Dendritic cell treated with granulocyte-macrophage colony-stimulating factor and Interleukin-4, amounts not matched to agents 40 ng/mL and 50 ng/mL, for 4 days (primary cell): ENCODE measurements around the gene PHACTR1.

Experiments
- H3K27ac Mint-ChIP-seq: one replicate; pipeline ENCODE4 v1.8.0; 2022; ENCODE audit warnings: mild to moderate bottlenecking, mixed read lengths
- H3K27me3 Mint-ChIP-seq: one replicate; pipeline ENCODE4 v1.8.0; 2022; ENCODE audit warnings: mild to moderate bottlenecking, mixed read lengths
- H3K36me3 Mint-ChIP-seq: one replicate; pipeline ENCODE4 v1.8.0; 2022; ENCODE audit warnings: low read depth, mixed read lengths
- H3K4me1 Mint-ChIP-seq: one replicate; pipeline ENCODE4 v1.8.0; 2022; ENCODE audit warnings: low read depth, mixed read lengths
- H3K4me3 Mint-ChIP-seq: one replicate; pipeline ENCODE4 v1.8.0; 2022; ENCODE audit warnings: mild to moderate bottlenecking, moderate library complexity, mixed read lengths
- H3K9me3 Mint-ChIP-seq: one replicate; pipeline ENCODE4 v1.8.0; 2022; ENCODE audit warnings: mixed read lengths
- intact Hi-C: fragments of 100-400 bp; cut with micrococcal nuclease; formaldehyde crosslinking; loops from one replicate; pipeline ENCODE4 v1.15.0; 2022

Gene PHACTR1

GRCh38 chr6:12866422-12867029 is 150.0 kb downstream of the PHACTR1 start:
- Mint-ChIP-seq H3K4me1 (no peaks in the 10 kb centered on the region), H3K9me3 (no peaks in the 10 kb centered on the region), H3K36me3 (no peaks in the 10 kb centered on the region), H3K4me3 (no peak overlapping the region), H3K27ac (no peak overlapping the region), H3K27me3 (peaks cover 2% of the 10 kb centered on the region)
- intact Hi-C loops, result no loop called here

DNA sequence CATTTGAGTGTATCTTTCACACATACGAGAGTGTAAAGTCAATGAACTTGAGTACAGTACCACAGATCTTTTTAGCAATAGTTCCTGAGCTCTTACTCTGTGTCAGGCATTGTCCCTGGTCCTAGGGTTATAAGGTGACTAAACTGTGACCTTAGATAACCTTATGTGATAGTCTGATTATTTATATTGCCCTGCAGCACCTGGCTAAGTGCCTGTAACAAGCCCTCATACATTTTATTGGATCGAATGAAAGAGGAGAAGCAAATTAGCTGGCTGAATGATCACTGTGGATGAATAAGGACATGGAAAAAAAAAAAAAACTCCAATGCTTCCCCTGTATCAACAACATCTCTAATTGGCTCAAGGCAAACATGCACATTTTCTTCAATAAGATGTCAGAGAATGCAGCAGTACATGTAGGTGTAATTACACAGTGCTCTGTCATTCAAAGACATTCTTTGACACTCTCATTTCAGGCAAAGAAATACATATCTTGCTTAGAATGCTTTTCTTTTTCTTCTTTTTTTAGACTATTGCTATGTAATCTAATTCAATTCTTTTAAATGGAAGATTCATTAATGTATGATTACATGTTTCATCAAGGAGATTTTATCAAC is 153.4 kb downstream of the PHACTR1 start:
- Mint-ChIP-seq H3K9me3 (no peaks in the 10 kb centered on the region), H3K27ac (no peak overlapping the region), H3K4me1 (no peaks in the 10 kb centered on the region), H3K27me3 (peaks cover 6% of the 10 kb centered on the region), H3K4me3 (no peak overlapping the region), H3K36me3 (no peaks in the 10 kb centered on the region)
- intact Hi-C loops, result no loop called here

GRCh38 chr6:12873691-12874090 is 157.1 kb downstream of the PHACTR1 start:
- H3K4me3 Mint-ChIP-seq, result no peak overlapping the region
- intact Hi-C loops, result no loop called here
- peaks cover 6% of the 10 kb centered on the region for H3K27me3 Mint-ChIP-seq
- no peaks in the 10 kb centered on the region for H3K36me3 Mint-ChIP-seq
- H3K27ac Mint-ChIP-seq, result no peak overlapping the region
- H3K4me1 Mint-ChIP-seq, result no peaks in the 10 kb centered on the region
- H3K9me3 Mint-ChIP-seq, result no peaks in the 10 kb centered on the region

GRCh38 chr6:12875051-12875450 is 158.5 kb downstream of the PHACTR1 start:
- peaks cover 6% of the 10 kb centered on the region for H3K27me3 Mint-ChIP-seq
- no peaks in the 10 kb centered on the region for H3K36me3 Mint-ChIP-seq
- no peaks in the 10 kb centered on the region for H3K4me1 Mint-ChIP-seq
- H3K27ac Mint-ChIP-seq, result no peak overlapping the region
- H3K4me3 Mint-ChIP-seq, result no peak overlapping the region
- H3K9me3 Mint-ChIP-seq, result no peaks in the 10 kb centered on the region
- intact Hi-C loops, result no loop called here

DNA sequence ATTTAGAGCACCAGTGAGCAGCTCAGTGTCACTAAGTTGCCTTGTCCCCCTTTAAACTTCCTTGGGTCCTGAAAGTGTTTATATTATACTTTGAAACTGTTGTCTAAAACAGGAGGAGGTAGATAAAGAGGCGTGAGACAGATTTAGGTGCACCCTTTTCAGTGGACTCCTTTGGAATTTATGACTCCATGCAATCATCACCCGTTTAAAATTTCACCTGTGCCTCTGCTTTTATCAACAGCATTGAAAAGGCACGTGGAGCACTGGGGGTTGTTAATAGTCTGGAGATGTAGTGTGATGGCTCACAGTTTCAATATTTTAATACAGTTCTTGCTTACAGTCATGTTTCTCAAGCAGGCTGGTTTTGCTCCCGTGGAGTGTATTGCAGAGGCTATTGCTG is 162.2 kb downstream of the PHACTR1 start:
- Mint-ChIP-seq H3K9me3 (no peaks in the 10 kb centered on the region), H3K27me3 (peaks cover 3% of the 10 kb centered on the region), H3K4me3 (no peak overlapping the region), H3K4me1 (no peaks in the 10 kb centered on the region), H3K36me3 (no peaks in the 10 kb centered on the region), H3K27ac (no peak overlapping the region)
- intact Hi-C loops, result no loop called here

- Mint-ChIP-seq H3K27ac (no peak overlapping the region), H3K4me3 (no peak overlapping the region), H3K9me3 (no peaks in the 10 kb centered on the region), H3K36me3 (no peaks in the 10 kb centered on the region), H3K4me1 (no peaks in the 10 kb centered on the region), H3K27me3 (peaks cover 8% of the 10 kb centered on the region)
- intact Hi-C loops, result no loop called here
These were observed 166.3 kb downstream of the PHACTR1 start for GRCh38 chr6:12882761-12883290.

DNA sequence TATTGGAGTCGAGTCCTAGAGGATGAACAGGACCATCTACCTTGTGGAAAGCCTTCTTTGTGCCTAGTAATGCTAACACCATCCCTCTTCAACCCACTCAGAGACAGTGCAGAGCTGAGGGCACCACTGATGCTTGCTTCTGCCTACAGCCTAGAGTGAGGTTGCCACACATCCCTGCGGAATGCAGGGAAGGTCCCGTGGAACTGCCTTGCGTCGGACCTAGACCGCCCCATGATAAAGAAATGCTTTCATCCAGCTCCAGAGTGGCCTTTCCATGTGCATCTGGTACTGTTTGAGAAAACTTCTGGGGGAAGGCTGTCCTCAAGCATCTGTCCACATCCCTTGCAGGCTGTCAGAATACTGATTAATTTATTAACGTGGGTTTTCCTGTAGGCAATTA is 168.4 kb downstream of the PHACTR1 start:
- Mint-ChIP-seq H3K4me3 (no peak overlapping the region), H3K36me3 (no peaks in the 10 kb centered on the region), H3K27me3 (peaks cover 8% of the 10 kb centered on the region), H3K27ac (no peak overlapping the region), H3K4me1 (no peaks in the 10 kb centered on the region), H3K9me3 (peaks cover under 1% of the 10 kb centered on the region)
- intact Hi-C loops, result no loop called here

DNA sequence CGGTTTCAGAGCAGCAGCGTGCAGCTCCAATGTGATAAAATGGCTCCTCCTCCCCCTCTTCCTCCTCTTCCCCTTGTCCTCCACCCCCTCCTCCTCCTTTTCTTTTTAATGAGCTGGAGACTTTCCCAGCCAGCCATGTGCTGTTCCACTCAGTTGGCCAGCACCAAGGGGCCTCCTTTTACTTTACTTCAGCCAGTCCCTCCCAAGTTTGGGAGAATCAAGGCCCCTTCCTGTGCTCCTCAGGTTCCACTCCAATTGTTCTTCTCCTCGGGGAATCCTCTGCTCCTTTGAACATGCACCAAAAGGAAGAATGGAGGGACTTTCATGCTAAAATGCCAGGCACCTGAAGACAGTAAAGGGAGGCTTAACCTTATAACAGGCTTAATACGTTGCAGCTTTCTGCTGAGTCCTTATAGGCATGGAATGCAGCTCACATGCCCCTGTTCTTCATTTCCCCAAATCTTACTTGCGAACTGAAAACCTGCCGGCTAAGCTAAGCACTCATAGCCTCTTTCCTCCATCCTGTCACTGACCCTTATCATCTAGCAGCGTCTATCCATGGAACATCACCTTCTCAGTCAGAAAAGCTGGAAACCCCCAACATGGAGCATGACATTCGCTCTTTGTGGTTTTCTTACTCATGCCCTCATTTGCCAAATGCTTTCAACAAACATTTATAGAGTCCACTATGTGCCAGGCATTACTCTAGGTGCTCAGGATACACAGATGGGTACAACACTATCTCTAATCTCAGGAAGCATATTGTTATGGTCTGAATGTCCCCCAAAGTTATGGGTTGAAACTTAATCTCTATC is 170.6 kb downstream of the PHACTR1 start:
- H3K4me1 Mint-ChIP-seq, result no peaks in the 10 kb centered on the region
- H3K36me3 Mint-ChIP-seq, result no peaks in the 10 kb centered on the region
- H3K4me3 Mint-ChIP-seq, result no peak overlapping the region
- H3K27me3 Mint-ChIP-seq, result peaks cover 8% of the 10 kb centered on the region
- peaks cover 17% of the 10 kb centered on the region for H3K9me3 Mint-ChIP-seq
- H3K27ac Mint-ChIP-seq, result no peak overlapping the region
- intact Hi-C loops, result no loop called here

DNA sequence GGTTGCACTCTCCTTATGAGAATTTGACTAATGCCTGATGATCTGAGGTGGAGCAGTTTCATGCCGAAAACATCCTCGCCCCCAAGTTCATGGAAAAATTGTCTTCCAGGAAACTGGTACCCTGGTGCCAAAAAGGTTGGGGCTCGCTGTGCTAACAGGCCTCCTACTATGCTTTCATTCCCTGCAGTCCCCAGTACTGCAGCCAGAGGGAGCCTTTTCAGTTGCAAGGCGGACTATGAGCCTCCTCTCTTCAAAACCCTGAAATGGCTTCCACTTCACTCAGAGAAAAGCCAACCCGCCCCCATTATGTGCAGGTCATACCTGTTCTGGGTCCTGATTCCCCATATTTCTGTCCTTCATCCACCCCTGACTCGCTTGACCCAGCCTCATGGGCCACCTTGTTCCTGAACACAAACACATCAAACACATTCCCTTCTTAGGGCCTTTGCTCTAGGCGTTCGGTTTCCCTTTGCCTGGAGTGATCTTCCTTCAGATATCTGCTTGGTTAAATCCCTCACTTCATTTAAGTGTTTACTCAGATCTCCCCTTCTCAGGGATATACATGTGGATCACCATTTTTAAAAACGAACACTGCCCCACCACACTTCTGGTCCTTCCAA is 173.7 kb downstream of the PHACTR1 start:
- peaks cover 17% of the 10 kb centered on the region for H3K9me3 Mint-ChIP-seq
- no peaks in the 10 kb centered on the region for H3K4me1 Mint-ChIP-seq
- H3K4me3 Mint-ChIP-seq, result no peak overlapping the region
- H3K36me3 Mint-ChIP-seq, result no peaks in the 10 kb centered on the region
- no peak overlapping the region for H3K27ac Mint-ChIP-seq
- intact Hi-C loops, result loop anchor here (5.0 to 10.0 kb wide), 2 partner anchors 1235 to 1303 kb away; no protein-coding TSS in a partner anchor
- H3K27me3 Mint-ChIP-seq, result peaks cover 8% of the 10 kb centered on the region

GRCh38 chr6:12891595-12891994 is 175.0 kb downstream of the PHACTR1 start:
- no peak overlapping the region for H3K27ac Mint-ChIP-seq
- H3K4me1 Mint-ChIP-seq, result no peaks in the 10 kb centered on the region
- no peaks in the 10 kb centered on the region for H3K36me3 Mint-ChIP-seq
- peaks cover 8% of the 10 kb centered on the region for H3K27me3 Mint-ChIP-seq
- peaks cover 17% of the 10 kb centered on the region for H3K9me3 Mint-ChIP-seq
- intact Hi-C loops, result loop anchor here (5.0 to 10.0 kb wide), 2 partner anchors 1237 to 1304 kb away; no protein-coding TSS in a partner anchor
- H3K4me3 Mint-ChIP-seq, result no peak overlapping the region

DNA sequence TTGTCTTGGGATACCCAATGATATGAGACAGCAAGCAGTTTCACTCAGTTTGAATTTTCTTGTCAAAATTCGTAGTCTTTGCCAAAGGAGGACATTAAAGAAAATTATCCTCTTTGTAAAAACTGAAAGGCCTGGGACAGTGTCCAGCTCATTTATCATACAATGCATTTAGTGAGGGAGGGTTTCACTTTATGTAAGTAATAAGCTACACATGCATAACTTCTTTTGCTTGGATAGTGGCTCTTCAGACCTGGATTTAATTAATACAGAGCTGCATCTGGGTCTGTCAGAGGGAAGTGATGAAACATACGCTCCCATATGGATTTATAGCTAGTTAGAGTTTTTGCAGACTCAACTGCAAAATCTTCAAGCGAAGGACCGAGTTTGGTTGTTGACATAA is 175.6 kb downstream of the PHACTR1 start:
- peaks cover 1% of the 10 kb centered on the region for H3K4me1 Mint-ChIP-seq
- H3K27ac Mint-ChIP-seq, result no peak overlapping the region
- no peak overlapping the region for H3K4me3 Mint-ChIP-seq
- H3K36me3 Mint-ChIP-seq, result no peaks in the 10 kb centered on the region
- peaks cover 4% of the 10 kb centered on the region for H3K27me3 Mint-ChIP-seq
- peaks cover 17% of the 10 kb centered on the region for H3K9me3 Mint-ChIP-seq
- intact Hi-C loops, result loop anchor here (5.0 to 10.0 kb wide), 2 partner anchors 1237 to 1305 kb away; no protein-coding TSS in a partner anchor

DNA sequence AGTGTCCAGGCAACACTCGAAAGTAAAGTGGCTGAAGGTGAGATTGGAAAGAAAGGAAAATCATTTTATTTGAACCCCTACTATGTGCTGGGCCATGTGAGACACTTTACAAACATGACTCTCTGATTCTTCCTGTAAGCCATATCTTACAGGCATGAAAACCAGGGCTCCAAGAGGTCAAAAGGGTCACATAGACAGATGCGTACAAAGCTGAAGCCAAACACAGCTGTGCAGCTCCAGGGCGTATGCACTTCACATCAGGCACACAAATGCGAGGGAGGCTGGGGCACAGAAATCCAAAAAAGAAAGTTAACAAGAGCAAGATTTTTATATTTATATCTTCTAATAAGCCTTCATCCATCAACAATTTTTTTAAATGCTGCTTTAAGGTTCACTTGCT is 176.5 kb downstream of the PHACTR1 start:
- H3K27me3 Mint-ChIP-seq, result peaks cover 2% of the 10 kb centered on the region
- peaks cover 17% of the 10 kb centered on the region for H3K9me3 Mint-ChIP-seq
- H3K27ac Mint-ChIP-seq, result no peak overlapping the region
- peaks cover 5% of the 10 kb centered on the region for H3K4me1 Mint-ChIP-seq
- no peak overlapping the region for H3K4me3 Mint-ChIP-seq
- H3K36me3 Mint-ChIP-seq, result no peaks in the 10 kb centered on the region
- intact Hi-C loops, result loop anchor here (1.0 to 10.0 kb wide), 3 partner anchors 255 to 1306 kb away; no protein-coding TSS in a partner anchor

DNA sequence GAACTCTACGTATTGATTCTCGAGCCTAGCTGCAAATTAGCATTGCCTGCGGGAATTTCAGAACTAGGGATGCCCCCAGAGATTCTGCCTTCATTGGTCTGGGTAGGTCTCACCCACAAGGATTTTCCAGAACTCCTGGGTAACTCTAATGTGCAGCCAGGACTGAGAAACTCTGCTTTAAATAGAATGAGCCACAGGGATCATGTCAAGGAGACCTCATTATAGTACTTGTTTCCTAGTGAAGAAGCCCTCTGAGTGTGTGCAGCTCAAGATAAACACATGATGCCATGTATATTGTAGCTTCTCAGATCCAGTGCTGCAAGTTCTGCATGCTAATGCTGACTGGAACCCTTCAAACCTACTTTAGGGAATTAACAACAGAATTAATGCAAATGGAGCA is 179.2 kb downstream of the PHACTR1 start:
- Mint-ChIP-seq H3K27me3 (peaks cover 6% of the 10 kb centered on the region), H3K9me3 (peaks cover 9% of the 10 kb centered on the region), H3K36me3 (no peaks in the 10 kb centered on the region), H3K27ac (no peak overlapping the region), H3K4me1 (peaks cover 5% of the 10 kb centered on the region), H3K4me3 (no peak overlapping the region)
- intact Hi-C loops, result loop anchor here (10.0 kb wide), 1 partner anchor 1241 kb away; no protein-coding TSS in a partner anchor
